A673 (cell line): ENCODE measurements around the gene NT5E.

Experiments used
- CTCF ChIP-seq: fragments of 300-800, 200-600 bp; sonication (generic); conservative IDR thresholded peaks from 2 replicates; pipeline ENCODE4 v1.5.1; 2017; ENCODE audit warnings: low read depth, mild to moderate bottlenecking, antibody characterized with exemption, low read length, moderate library complexity, mixed read lengths
- EZH2 ChIP-seq: fragments of 200-600 bp; sonication (generic); IDR thresholded peaks from 2 replicates; pipeline ENCODE4 v1.6.1; 2017; ENCODE audit warnings: borderline replicate concordance, low read depth, mild to moderate bottlenecking, mixed read lengths, antibody characterized with exemption, low read length; ENCODE audit not compliant: poor library complexity, severe bottlenecking

GRCh38 chr6:85425997-85426396 is 23.9 kb upstream of the NT5E start:
- no peak for TF ChIP-seq CTCF
- no peak for TF ChIP-seq EZH2
